ENCODE data around the gene LNP1. TPM values are rescaled to one million over a fixed set of nuclear protein-coding genes. Genes with fewer than 3 reads are reported as not detected.

Gene LNP1
- total and polyA plus RNA-seq, 2 experiments from 2014 or later = 1.1 to 4.3 TPM

DNA sequence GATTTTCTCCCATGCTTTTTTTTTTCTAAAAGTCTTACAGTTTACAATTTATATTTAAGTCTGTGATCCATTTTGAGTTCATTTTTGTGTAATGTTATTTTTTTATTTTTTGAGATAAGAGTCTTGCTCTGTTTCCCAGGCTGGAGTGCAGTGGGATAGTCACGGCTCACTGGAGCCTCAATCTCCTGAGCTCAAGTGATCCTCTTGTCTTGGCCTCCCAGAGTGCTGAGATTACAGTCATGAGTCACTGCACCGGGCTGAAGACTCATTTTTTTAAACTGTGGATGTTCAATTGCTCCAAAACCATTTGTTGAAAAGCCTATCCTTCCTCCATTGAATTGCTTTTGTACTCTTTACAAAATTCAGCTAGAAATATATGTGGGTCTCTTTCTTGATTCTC lies 19.5 kb downstream of the LNP1 start:
- Histone ChIP-seq H4K20me1 (ENCODE audit: insufficient read depth, poor library complexity, severe bottlenecking) (no peaks in the 10 kb centered on the region), H3K4me1 (ENCODE audit: insufficient read depth) (peaks cover 18% of the 10 kb centered on the region), H3K4me3 (no peak overlapping the region), H3K36me3 (replicated peaks; ENCODE audit: insufficient read depth, low read depth) (no peaks in the 10 kb centered on the region), H3K27me3 (no peaks in the 10 kb centered on the region), H3K4me2 (no peak overlapping the region), H3K79me2 (no peaks in the 10 kb centered on the region), H3K9me2 (replicated peaks; ENCODE audit: insufficient read depth) (no peaks in the 10 kb centered on the region), H3K9me3 (ENCODE audit: low read depth) (no peaks in the 10 kb centered on the region), H2AFZ (no peak overlapping the region), H3K27ac (no peak overlapping the region)
- DNase-seq (ENCODE audit: low spot score) = no peak
- 71% methylated on average over 2 of the region's 2 CpGs for WGBS (ENCODE audit: low lambda C conversion rate, missing lambda C conversion rate)
- TF ChIP-seq, protein P1, sequence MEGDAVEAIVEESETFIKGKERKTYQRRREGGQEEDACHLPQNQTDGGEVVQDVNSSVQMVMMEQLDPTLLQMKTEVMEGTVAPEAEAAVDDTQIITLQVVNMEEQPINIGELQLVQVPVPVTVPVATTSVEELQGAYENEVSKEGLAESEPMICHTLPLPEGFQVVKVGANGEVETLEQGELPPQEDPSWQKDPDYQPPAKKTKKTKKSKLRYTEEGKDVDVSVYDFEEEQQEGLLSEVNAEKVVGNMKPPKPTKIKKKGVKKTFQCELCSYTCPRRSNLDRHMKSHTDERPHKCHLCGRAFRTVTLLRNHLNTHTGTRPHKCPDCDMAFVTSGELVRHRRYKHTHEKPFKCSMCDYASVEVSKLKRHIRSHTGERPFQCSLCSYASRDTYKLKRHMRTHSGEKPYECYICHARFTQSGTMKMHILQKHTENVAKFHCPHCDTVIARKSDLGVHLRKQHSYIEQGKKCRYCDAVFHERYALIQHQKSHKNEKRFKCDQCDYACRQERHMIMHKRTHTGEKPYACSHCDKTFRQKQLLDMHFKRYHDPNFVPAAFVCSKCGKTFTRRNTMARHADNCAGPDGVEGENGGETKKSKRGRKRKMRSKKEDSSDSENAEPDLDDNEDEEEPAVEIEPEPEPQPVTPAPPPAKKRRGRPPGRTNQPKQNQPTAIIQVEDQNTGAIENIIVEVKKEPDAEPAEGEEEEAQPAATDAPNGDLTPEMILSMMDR (IDR thresholded peaks at IDR 0.05; ENCODE audit: poor library complexity) = no peak
- TF ChIP-seq EZH2phosphoT487 (IDR thresholded peaks at IDR 0.05; ENCODE audit: low read depth, severe bottlenecking, unreplicated experiment) (no peak), EZH2 (IDR thresholded peaks at IDR 0.05; ENCODE audit: borderline replicate concordance) (no peak)

DNA sequence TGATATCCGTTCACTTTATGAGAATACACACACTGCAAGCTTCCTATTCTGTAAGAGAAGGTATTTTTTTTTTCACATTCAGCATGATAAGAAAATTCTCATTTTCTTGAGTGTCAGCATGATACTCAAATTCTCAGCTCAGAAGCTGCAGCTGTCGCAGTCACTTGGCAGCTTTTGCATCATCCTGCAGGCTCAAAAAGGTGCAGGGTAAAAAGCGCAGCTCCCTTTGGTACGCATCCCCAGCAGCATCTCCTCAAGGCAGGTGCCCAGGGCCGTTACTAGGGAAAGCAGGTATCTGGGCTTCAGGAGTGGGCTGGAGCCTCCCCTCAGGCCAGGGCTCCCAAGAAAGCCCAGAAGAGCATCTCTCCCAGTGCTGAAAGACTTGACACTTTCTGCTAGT lies 22.3 kb downstream of the LNP1 start:
- Histone ChIP-seq H2AFZ (no peak overlapping the region), H3K79me2 (no peaks in the 10 kb centered on the region), H4K20me1 (ENCODE audit: insufficient read depth, poor library complexity, severe bottlenecking) (no peaks in the 10 kb centered on the region), H3K9me2 (replicated peaks; ENCODE audit: insufficient read depth) (no peaks in the 10 kb centered on the region), H3K27me3 (no peaks in the 10 kb centered on the region), H3K27ac (no peak overlapping the region), H3K36me3 (replicated peaks; ENCODE audit: insufficient read depth, low read depth) (no peaks in the 10 kb centered on the region), H3K4me1 (ENCODE audit: insufficient read depth) (peaks cover 26% of the 10 kb centered on the region), H3K9me3 (ENCODE audit: low read depth) (no peaks in the 10 kb centered on the region), H3K4me3 (no peak overlapping the region), H3K4me2 (no peak overlapping the region)
- 98% methylated on average over 5 of the region's 5 CpGs for WGBS (ENCODE audit: low lambda C conversion rate, missing lambda C conversion rate)
- no peak for DNase-seq (ENCODE audit: low spot score)
- no peak for TF ChIP-seq EZH2phosphoT487 (IDR thresholded peaks at IDR 0.05; ENCODE audit: low read depth, severe bottlenecking, unreplicated experiment)

DNA sequence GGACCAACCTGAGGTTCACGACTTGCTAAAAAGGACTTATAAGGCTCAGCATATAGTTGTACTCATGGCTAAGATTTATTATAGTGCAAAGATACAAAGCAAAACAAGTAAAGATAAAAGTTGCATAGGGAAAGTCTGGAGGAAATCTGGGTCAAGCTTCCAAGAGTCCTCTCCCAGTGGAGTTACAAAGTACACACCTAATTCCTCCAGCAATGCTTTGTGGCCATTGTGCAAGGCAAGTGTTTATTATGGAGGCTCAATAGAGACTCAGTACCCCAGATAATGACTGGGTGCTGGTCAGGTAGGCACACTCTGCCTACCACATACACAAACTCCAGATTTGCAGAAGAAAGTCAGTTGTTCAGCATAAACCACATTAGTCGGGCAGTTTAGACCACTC lies 22.9 kb downstream of the LNP1 start:
- Histone ChIP-seq H3K9me2 (replicated peaks; ENCODE audit: insufficient read depth) (no peaks in the 10 kb centered on the region), H3K36me3 (replicated peaks; ENCODE audit: insufficient read depth, low read depth) (no peaks in the 10 kb centered on the region), H3K27ac (no peak overlapping the region), H3K4me2 (no peak overlapping the region), H3K27me3 (no peaks in the 10 kb centered on the region), H2AFZ (no peak overlapping the region), H3K9me3 (ENCODE audit: low read depth) (no peaks in the 10 kb centered on the region), H4K20me1 (ENCODE audit: insufficient read depth, poor library complexity, severe bottlenecking) (no peaks in the 10 kb centered on the region), H3K4me1 (ENCODE audit: insufficient read depth) (peaks cover 26% of the 10 kb centered on the region), H3K79me2 (no peaks in the 10 kb centered on the region), H3K4me3 (no peak overlapping the region)
- 77% methylated on average over 2 of the region's 2 CpGs for WGBS (ENCODE audit: low lambda C conversion rate, missing lambda C conversion rate)
- DNase-seq (ENCODE audit: low spot score) = no peak
- TF ChIP-seq EZH2phosphoT487 (IDR thresholded peaks at IDR 0.05; ENCODE audit: low read depth, severe bottlenecking, unreplicated experiment) (no peak), EZH2 (IDR thresholded peaks at IDR 0.05; ENCODE audit: borderline replicate concordance) (no peak)
- TF ChIP-seq, protein P1 (IDR thresholded peaks at IDR 0.05; ENCODE audit: poor library complexity) = no peak

DNA sequence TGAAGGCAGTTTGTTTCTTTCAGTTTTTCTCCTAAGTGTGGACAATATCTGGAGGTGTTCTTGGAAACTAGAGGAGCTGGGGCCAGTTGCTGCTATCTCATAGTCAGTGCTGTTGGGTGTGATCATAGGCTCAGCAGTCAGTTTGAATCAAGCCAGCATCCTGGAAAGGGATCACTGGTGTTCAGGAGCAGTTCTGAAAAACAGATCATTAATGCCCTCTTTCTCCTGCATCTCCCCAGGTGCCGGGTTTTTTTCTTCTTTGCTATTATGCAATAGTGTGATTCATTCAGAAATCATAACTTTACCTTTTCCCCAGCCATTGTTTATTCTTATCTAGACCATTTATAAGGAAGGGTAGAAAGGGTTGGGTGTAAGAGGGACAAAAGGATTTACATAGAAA lies 24.0 kb downstream of the LNP1 start:
- H3K9me2 ChIP-seq (replicated peaks; ENCODE audit: insufficient read depth) = no peaks in the 10 kb centered on the region
- 55% methylated on average over 1 of the region's 1 CpG for WGBS (ENCODE audit: low lambda C conversion rate, missing lambda C conversion rate)
- no peak overlapping the region for H3K4me2 ChIP-seq
- peaks cover 26% of the 10 kb centered on the region for H3K4me1 ChIP-seq (ENCODE audit: insufficient read depth)
- H3K27me3 ChIP-seq = no peaks in the 10 kb centered on the region
- peak overlapping the region; percentile 4 for H3K27ac ChIP-seq
- no peaks in the 10 kb centered on the region for H4K20me1 ChIP-seq (ENCODE audit: insufficient read depth, poor library complexity, severe bottlenecking)
- H3K4me3 ChIP-seq = no peak overlapping the region
- H3K36me3 ChIP-seq (replicated peaks; ENCODE audit: insufficient read depth, low read depth) = no peaks in the 10 kb centered on the region
- no peaks in the 10 kb centered on the region for H3K79me2 ChIP-seq
- no peak for DNase-seq (ENCODE audit: low spot score)
- H2AFZ ChIP-seq = no peak overlapping the region
- H3K9me3 ChIP-seq (ENCODE audit: low read depth) = no peaks in the 10 kb centered on the region
- no peak for TF ChIP-seq EZH2phosphoT487 (IDR thresholded peaks at IDR 0.05; ENCODE audit: low read depth, severe bottlenecking, unreplicated experiment)
- no peak for TF ChIP-seq EZH2 (IDR thresholded peaks at IDR 0.05; ENCODE audit: borderline replicate concordance)
- TF ChIP-seq, protein P1 (IDR thresholded peaks at IDR 0.05; ENCODE audit: poor library complexity) = no peak

All from hepatocyte (in vitro differentiated cells).